GM19025 (cell line): ENCODE data around the gene DNALI1.
"Not testable (repeated sequence)": the region's sequence is repeated elsewhere in the genome, so short reads cannot be mapped to it uniquely, and the experiment has no call there.

Experiments
- ATAC-seq: cut with Tn5 transposase; IDR thresholded peaks from one replicate; pipeline ENCODE4 v1.9.1; 2021; ENCODE audit warnings: mild to moderate bottlenecking, low read depth, moderate library complexity; ENCODE audit not compliant: unreplicated experiment

Gene DNALI1

DNA sequence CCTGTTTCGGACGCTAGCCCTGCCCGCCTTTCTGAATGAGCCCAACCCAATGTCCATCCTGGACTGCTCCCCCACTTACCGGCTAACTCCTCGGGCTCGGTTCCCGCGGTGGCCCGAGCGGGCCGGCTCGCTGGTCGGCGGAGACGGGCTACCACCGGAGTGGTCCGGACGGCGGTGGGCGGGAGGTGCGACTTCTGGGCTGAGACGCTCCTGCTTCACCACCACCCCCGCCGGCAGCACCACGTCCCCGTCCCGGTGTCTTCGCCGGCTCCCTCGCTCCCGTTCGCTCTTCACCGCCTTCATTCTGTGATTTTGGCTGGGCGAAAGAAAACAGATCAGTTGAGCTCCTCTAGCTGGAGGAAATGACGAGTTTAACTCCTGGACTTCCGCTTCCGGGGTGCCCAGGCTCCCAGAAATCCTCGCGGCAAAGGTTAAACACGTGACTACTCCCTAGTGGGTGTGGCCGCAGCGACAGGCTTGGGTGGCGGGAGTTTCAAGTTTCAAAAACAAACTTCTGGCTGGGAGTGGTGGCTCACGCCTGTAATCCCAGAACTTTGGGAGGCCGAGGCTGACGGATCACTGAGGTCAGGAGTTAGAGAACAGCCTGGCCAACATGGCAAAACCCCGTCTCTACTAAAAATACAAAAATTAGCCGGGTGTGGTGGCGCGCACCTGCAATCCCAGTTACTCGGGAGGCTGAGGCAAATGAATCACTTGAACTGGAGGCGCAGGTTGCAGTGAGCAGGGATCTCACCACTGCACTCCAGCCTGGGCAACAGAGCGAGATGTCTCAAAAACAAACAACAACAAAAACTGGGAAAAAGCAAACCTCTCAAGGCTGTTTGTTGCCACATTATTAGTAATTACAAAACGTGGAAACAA lies 2.6 kb upstream of the DNALI1 start, which contains the start of gene SNIP1:
TSS of gene SNIP1 (minus strand) at position 367 of the 882 bp plus-strand sequence. CDS start at position 303, 64 bp downstream.
- ATAC-seq = peak; percentile 78

DNA sequence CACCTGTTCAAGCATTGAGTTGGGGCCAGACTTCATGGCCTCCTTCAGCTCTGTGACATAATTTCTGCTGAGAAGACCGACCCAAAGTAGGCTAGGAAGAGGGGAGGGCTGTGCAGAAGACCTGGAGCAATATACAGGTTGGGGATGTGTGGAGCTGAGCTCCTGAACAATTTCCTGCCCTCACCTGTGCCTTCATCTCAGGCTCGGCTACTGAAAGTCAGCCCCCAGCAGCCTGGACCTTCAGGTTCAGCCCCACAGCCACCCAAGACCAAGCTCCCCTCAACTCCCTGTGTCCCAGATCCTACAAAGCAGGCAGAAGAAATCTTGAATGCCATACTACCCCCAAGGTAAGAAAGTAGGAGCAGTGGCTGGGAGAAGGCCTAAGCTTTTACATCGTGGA lies 662 bp downstream of the DNALI1 start:
- no peak for ATAC-seq

DNA sequence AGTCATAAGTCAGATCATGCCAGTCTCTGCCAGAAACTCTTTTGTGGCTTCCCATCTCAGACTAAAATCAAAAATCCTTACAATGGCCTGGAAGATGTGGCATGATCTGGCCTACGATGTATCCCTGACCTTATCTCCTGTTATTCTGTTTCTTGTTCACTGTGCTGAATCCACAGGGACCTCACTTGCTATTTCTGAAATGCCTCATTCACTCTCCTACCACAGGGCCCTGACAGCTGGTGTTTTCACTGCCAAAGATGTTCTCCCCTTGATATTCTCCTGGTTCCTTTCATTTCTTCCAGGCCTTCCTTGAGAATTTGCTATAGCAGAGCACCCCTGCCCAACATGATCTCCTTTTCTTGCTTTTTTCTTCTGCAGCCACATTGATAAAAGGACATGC lies 1.7 kb downstream of the DNALI1 start:
- ATAC-seq = no peak

DNA sequence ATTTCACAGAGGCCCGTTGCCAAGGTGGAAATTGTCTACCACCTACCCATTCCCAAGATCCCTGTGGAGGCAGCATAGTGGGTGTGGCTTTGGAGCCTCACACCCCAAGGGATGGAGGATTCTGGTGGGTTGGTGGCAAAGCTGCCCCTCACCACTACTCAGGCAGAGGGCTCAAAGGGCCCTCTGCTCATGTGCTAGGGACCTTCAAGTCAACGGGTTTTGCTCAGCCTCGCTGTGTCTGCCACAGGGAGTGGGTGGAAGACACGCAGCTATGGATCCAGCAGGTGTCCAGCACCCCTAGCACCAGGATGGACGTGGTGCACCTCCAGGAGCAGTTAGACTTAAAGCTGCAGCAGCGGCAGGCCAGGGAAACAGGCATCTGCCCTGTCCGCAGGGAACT lies 2.3 kb downstream of the DNALI1 start:
- ATAC-seq = no peak

DNA sequence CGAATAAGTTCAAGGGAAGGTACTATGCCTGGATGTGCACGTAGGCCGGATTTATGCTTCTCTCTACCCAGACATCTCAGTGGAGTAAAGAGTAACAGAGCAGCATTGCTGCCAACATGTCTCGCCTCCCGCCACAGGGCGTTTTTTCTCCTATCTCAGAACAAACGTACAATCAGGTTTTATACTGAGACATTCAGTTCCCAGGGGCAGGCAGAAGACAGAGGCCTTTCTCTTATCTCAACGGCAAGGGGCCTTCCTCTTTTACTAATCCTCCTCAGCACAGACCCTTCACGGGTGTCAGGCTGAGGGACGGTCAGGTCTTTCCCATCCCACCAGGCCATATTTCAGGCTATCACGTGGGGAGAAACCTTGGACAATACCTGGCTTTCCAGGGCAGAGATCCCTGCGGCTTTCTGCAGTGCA lies 3.2 kb downstream of the DNALI1 start:
- ATAC-seq = not testable (repeated sequence)

DNA sequence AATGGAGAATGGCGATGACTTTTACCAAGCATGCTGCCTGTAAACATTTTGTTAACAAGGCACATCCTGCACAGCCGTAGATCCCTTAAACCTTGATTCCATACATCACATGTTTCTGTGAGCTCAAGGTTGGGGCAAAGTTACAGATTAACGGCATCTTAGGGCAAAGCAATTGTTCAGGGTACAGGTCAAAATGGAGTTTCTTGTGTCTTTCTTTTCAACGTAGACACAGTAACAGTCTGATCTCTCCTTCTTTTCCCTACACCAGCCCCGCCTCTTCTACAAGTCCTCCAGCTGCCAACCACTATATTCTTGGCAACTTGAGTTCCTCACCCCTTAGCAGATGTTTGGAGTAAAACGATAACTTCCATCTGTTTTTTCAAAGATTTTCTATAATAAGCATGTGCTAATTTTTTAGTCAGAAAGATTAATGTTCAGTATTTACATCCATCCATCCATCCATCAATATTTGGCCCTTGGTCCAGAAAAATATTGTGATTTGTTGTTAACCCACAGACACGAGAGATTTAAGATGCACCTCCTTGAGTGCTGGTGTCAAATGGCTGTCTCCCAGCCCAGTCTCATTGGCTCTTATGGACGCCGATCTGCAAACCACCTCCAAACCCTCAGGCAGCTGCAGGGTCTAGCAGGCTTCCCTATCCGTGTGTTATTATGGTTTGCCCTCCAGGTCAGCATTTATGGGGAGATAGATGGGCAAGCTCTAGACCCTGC lies 3.8 kb downstream of the DNALI1 start:
- no peak for ATAC-seq

DNA sequence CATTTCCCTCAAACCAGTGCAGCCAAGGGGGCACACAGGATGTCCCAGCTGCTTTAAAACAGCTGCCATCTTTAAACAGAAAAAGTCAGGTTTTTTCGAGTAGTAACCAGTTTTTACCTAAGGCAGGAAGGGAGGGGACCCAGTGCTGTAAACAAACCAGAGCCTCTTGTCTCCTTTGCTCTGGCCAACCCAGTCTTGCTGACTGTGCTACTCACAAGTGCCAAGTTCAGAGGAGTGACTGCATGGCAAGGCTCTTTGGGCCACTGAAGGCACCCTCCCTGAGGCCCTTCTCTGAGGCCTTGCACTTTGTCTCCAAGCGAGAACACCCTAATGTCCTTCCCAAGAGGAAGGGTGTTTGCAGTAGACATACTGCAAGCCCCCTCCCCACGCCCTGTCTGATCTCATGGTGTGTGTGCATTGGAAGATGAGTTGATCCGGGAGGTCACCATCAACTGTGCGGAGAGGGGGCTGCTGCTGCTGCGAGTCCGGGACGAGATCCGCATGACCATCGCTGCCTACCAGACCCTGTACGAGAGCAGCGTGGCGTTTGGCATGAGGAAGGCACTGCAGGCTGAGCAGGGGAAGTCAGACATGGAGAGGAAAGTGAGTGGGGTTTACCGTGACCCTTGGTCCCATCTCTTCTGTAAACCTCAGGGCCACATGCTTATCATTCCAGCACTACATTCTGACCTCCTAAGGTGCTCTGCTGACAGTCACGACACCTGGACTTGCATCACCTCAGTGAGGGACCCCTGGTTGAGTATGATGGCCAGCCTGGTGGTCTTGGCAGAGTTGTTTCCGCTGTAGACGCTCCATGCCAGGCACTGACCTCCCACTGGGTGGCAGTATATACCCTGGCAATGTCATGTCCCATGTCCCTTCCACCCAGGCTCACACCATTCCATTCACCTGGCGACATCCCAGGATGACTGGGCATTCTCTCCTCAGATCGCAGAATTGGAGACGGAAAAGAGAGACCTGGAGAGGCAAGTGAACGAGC lies 4.7 kb downstream of the DNALI1 start:
- no peak for ATAC-seq

DNA sequence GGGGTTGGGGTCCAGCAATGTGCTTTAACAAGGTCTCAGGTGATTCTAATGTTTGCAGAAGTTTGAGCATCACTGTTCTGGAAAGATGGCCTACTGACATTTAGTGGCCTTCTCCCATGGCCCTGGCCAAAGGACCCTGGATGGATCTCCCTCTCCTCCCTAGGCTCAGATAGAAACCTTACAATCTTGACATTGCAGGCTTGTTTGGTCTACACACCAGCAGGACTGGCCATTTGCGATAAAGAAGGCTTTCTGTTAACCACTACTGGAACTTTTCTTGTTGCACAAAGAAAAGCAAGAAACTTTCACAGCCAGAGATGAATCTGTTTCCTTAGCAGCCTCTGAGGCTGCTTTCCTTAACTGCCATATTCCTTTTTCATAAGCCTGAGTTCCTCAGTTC lies 6.2 kb downstream of the DNALI1 start:
- ATAC-seq = no peak

DNA sequence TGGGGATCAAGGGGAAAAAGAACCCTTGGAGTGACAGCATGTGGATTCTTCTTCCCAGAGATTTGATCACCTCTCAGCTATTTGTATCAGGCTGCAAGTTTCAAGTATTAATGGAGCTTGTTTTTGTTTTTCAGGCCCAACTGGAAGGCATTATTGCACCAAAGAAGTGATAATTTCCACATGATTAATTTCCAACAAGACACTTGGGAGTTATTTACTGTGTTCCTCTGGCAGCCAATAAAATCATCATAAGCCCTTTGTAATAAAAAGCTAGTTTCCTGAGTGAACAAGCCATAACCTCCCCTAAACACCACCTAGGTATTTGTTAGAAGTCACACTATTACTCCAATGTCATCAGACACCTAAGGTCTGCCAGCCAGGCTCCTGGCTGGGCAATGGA lies 8.2 kb downstream of the DNALI1 start:
- no peak for ATAC-seq

DNA sequence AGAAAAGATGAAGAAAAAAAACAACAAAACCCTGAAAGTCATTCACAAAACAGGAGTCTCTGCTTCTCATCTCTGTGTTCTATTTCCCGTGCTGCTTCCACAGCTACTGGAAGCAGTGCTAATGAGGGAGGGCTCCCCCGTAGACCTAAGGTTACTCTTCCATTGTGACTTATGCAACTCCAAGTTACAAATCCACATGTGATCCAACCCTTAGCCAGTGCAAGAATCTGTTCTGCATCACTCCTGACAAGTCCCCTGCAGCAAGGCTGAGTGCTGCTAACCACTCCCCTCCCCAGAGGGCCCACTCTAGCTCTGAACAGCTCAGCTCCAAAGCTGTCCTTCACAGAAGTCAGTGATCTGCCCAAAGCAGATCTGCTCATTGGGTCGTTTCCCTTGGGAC lies 10.3 kb downstream of the DNALI1 start:
- ATAC-seq = no peak

DNA sequence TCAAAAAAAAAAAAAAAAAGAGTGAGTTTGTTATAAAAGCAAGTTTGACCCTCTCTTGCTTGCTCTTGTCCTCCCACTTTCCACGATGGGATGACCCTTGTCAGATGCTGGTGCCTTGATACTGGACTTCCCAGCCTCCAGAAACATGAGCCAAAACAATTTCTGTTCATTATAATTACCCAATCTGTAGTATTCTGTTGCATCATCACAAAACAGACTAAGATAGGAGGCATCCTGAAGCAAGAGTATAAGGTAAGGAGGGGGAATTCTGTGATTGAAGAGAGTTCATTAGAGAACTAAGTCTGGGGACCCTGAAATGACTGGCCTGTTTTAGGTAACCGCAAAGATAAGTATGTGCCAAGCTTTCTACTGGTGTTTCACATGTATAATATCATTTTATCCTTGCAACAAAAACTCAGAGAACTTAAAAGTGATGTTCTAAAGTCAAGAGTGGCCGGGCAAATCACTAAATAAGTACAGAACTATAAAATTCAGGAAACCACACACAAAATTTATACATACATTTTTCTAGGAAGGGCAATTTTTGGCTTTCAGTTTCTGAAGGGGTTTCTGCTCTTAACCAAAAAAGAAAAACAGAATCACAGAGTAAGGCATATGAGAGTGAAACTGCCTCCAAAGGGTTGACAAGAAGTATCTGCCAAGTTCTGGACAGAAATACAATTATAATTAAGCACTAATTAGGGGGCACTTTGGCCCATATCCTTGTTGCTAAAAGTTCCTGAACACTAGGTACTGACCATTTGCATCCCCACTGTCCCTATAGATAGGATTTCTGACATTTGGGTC lies 14.0 kb downstream of the DNALI1 start:
- no peak for ATAC-seq

DNA sequence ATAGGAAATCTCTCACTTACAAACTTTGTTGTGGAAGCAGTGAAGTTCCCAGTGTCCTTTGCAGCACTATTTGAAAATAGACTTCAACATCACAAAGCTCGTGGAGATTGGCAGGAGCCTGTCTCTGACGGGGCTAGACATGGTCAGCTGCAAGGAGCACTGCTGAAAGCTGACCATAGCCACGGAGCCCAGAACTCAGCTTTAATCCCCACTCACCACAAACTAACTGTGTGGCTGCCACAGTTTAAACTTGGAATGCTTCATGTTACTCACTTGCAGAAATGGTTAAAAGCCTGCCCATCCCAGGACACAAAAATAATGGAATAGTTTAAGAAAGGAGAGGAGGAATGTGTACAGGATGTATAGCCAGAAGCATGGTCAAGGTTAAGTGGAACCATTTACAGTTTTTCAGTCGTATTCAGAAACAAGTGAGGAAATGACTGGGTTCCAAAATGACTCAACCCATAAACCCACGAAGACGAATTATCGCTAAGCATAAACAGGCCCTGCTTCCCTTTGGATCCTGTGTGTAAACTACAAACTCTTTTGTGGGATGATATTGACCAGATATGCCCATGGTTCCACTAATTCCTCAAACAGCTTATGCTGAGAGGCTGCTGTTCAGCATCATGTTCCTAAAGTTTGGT lies 18.2 kb downstream of the DNALI1 start:
- ATAC-seq = no peak

DNA sequence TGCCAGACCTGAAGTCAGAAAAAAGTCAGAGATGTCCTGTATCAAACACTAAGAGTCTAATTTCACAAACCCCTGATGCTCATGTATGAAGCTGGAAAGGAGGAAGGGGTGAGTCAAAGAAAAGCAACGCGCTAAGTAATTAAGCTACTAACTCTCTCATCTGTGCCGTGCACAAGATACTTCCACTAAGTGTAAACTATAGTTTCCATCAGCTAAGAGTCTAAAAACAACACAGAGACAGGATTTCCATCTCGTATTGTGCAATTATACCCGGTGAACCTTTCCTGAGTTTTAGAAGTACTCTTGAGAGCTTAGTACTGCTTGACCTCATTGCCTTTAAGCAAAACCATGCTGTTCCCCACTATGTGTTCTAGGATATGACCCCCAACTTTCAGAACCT lies 19.0 kb downstream of the DNALI1 start:
- ATAC-seq = no peak

DNA sequence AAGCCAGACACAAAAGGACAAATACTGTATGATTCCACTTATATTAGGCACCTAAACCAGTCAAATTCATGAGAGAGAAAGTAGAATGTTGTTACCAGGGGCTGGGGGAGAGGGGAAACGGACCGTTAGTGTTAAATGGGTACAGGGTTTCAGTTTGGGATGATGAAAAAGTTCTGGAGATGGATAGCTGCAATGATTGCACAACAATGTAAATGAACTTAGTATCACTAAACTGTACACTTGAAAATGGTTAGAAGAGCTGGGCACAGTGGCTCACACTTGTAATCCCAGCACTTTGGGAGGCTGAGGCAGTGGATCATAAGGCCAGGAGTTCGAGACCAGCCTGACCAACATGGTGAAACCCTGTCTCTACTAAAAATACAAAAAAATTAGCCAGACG lies 27.8 kb downstream of the DNALI1 start:
- not testable (repeated sequence) for ATAC-seq

DNA sequence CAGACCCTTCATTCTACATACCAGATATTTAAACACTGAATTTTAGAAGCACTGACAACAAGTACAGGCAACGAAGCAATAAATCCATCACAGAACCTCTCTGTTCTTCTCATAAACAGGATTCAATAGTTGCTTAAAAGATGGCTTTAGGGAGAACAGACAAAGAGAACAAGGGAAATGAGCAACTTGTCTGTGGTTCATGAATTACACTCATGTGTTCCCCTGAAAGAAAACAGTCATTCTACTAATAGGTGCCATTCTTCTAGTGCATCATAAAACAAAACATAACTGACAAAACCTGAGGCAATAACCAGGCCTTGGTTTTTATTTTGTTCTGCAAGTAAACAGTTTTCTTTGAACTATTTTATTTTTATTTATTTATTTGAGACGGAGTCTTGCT lies 32.2 kb downstream of the DNALI1 start:
- no peak for ATAC-seq

DNA sequence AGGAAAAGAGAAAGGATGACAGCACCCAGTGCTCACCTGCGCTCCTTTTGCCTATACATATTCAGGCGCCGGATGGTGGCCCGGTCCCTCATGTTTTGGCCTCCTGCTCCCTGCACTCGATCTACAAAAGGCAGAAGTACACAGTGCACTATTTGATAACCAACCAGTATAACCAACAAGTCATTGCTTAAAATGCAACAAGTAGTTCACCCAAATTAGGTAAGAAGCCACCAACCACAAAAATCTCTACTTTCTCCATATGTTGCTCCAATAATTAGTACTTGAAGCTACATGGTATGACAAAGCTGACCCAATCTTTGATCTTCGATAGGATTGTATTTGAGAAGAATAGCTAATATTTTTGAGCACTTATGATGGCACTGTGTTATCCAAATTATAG lies 37.0 kb downstream of the DNALI1 start:
- ATAC-seq = no peak

DNA sequence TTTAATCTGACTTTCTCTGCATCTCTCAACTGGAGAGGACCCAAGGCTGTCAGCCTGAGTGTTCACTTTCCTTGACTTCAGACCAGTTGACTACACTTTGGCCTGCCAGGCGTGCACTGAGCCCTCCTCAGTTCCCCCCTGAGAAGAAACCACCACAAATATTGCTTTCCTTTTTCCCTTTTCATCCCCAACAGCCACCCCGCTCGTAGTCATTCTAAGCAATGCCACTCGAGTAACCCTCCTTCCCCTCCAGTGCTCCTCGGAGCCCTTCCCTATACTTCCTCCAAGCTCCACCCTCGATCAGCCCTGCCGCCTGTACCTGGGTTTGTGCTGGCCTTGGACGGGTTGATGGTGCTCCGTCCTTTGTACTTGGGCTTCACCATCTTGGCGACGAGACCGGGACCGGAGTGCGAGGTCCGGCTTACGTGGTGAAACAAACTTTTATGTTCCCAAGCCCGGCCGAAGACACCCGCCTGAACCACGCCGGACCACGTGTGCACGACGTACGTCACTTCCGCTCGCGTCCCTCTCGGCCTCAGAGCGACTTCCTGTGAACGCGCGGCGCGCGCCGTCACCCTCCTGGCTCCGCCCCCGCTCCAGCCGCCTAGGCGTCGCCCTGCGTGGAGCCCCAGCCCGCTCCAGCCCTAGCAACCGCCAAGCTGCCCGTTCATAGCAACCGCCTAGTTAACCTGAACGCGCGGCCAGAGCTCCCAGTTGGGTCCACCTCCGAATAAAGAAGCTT lies 38.9 kb downstream of the DNALI1 start, which contains the start of gene GNL2:
TSS of gene GNL2 (minus strand) at position 498 of the 742 bp plus-strand sequence. CDS start at position 383, 115 bp downstream.
- peak; percentile 98 for ATAC-seq

DNA sequence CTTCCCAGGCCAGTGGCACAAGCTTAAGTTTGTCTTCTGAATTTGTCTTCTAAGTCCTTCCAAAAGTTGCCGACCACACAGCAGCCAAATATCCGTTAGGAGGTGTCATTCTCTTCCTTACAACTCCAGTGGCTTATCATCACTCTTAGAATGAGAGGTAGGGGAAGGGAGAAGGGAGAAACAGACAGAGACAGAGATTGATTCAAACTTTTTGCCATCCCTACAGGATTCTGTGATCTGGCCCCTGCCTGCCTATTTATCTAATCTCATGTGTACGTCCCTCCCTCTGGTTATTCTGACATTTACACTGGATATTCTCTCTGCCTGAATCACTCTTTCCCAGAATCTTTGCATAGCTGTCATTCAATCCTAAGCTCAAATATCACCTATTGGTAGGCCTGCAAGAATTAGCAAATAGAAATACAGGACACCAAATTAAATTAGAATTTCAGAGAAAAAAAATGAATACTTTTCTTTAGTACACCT lies 39.5 kb downstream of the DNALI1 start:
- no peak for ATAC-seq
